BJ (cell line): ENCODE results near the gene NAPA. TPM values are rescaled to one million over a fixed set of nuclear protein-coding genes. Genes with fewer than 3 reads are reported as not detected.

Experiments
- CTCF ChIA-PET: fragments of 350-600 bp; formaldehyde crosslinking; extraction: SDS; loops from one replicate; lab custom pipeline; 2021; ENCODE audit warnings: antibody characterized with exemption, inconsistent platforms; lab: Yijun Ruan, JAX
- POLR2A ChIA-PET: fragments of 300-600 bp; sonication (Branson Sonifier 250); formaldehyde crosslinking; extraction: SDS; loops from one replicate; lab custom pipeline; 2021; ENCODE audit warnings: antibody characterized with exemption; lab: Charles Lee
- DNase-seq: peaks from one replicate; pipeline ENCODE4 v3.0.0-alpha.2; 2011; ENCODE audit warnings: low read depth
- H3K27me3 ChIP-seq: 2 replicates; pipeline ENCODE4 v1.6.0; 2011; ENCODE audit warnings: low read length; ENCODE audit not compliant: control insufficient read depth, insufficient read depth
- H3K36me3 ChIP-seq: 2 replicates; pipeline ENCODE4 v1.5.1; 2011; ENCODE audit warnings: low read length; ENCODE audit not compliant: control insufficient read depth, insufficient read depth
- H3K4me3 ChIP-seq: 2 replicates; pipeline ENCODE4 v1.5.1; 2011; ENCODE audit warnings: low read depth, mild to moderate bottlenecking, control low read depth, low read length
- CTCF ChIP-seq: IDR thresholded peaks from 2 replicates; pipeline ENCODE4 v1.5.1; 2011; ENCODE audit warnings: low read depth, mild to moderate bottlenecking, control low read depth, inconsistent platforms, low read length, moderate library complexity; ENCODE audit not compliant: insufficient read depth
- polyA plus RNA-seq: library from polyadenylated mRNA; depleted of rRNA; stranded (reverse); fragments of >200 nt; gene quantifications from 2 replicates; pipeline ENCODE4 v1.2.3, GENCODE V29; 2011

NAPA gene
- polyA plus RNA-seq, 1 experiment, result 203 TPM

- Histone ChIP-seq H3K4me3 (no peak overlapping the region), H3K36me3 (peaks cover 26% of the 10 kb centered on the region), H3K27me3 (no peaks in the 10 kb centered on the region)
- DNase-seq, result no peak
- CTCF ChIA-PET, result interaction anchor here (1.3 to 1.6 kb wide), 2 partner anchors 9 to 11 kb away, joined by 4 to 8 read pairs; partner anchors contain the start of gene NAPA
- TF ChIP-seq CTCF, result no peak
- POLR2A ChIA-PET, result no interaction called here
Measured at GRCh38 chr19:47503826-47504150, 11.1 kb downstream of the NAPA start.

- no peak for DNase-seq
- peaks cover 29% of the 10 kb centered on the region for H3K36me3 ChIP-seq
- H3K27me3 ChIP-seq, result no peaks in the 10 kb centered on the region
- H3K4me3 ChIP-seq, result no peak overlapping the region
- ChIA-PET POLR2A (no interaction called here), CTCF (interaction anchor here (1.3 to 1.6 kb wide), 2 partner anchors 9 to 12 kb away, joined by 4 to 8 read pairs; partner anchors contain the start of gene NAPA)
- no peak for TF ChIP-seq CTCF
Measured at GRCh38 chr19:47503130-47503825, 11.6 kb downstream of the NAPA start.

GRCh38 chr19:47499863-47500830 lies 14.7 kb downstream of the NAPA start:
- no peak for DNase-seq
- no peak for TF ChIP-seq CTCF
- no peak overlapping the region for H3K4me3 ChIP-seq
- no peaks in the 10 kb centered on the region for H3K27me3 ChIP-seq
- POLR2A ChIA-PET, result no interaction called here
- CTCF ChIA-PET, result interaction anchor here (0.6 kb wide), 1 partner anchor 70 kb away, joined by 3 read pairs; no protein-coding TSS in a partner anchor
- H3K36me3 ChIP-seq, result peaks cover 44% of the 10 kb centered on the region

- no peaks in the 10 kb centered on the region for H3K27me3 ChIP-seq
- peaks cover 44% of the 10 kb centered on the region for H3K36me3 ChIP-seq
- no peak overlapping the region for H3K4me3 ChIP-seq
- ChIA-PET POLR2A (no interaction called here), CTCF (interaction anchor here (1.1 kb wide), 1 partner anchor 16 kb away, joined by 4 read pairs; the partner anchor contains the start of gene KPTN)
- no peak for DNase-seq
- no peak for TF ChIP-seq CTCF
Measured at GRCh38 chr19:47499371-47499770, 15.5 kb downstream of the NAPA start.

GRCh38 chr19:47498561-47498960 lies 16.3 kb downstream of the NAPA start:
- Histone ChIP-seq H3K36me3 (peaks cover 42% of the 10 kb centered on the region), H3K4me3 (no peak overlapping the region), H3K27me3 (no peaks in the 10 kb centered on the region)
- no peak for DNase-seq
- no peak for TF ChIP-seq CTCF
- POLR2A ChIA-PET, result no interaction called here
- CTCF ChIA-PET, result interaction anchor here (1.1 kb wide), 1 partner anchor 15 kb away, joined by 4 read pairs; the partner anchor contains the start of gene KPTN
